ENCODE results near the gene P3H1. TPM values are rescaled to one million over a fixed set of nuclear protein-coding genes. Genes with fewer than 3 reads are reported as not detected.

Gene P3H1
- total RNA-seq, 2 donors from 2014 or later, result 21.0 to 52.1 TPM

DNA sequence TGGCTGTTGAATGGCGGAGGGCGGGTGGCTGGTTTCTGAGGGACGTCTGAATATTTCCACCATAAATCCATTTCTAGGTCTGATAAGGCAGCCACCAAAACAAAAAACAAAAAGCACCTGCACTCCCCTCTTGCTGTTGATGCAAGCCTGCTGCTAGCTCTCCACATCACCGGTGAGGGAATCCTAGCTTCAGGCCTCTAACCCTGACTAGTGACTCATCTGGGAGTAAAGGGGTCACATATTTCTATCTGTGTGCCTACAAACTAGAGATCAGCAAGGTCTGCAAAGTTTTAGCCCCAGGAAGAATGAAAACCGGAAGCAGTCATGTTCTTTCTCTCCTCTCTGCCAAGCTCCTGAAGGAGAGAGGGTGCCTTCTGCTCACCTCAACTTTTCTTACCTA, 39.8 kb upstream of the P3H1 start:
- Histone ChIP-seq H3K4me1 (replicated peaks) (no peaks in the 10 kb centered on the region), H3K36me3 (no peaks in the 10 kb centered on the region), H3K4me3 (no peak overlapping the region), H3K27me3 (replicated peaks; ENCODE audit: insufficient read depth) (no peaks in the 10 kb centered on the region), H3K27ac (no peak overlapping the region), H3K9me3 (no peaks in the 10 kb centered on the region)
- no peak for TF ChIP-seq POLR2AphosphoS5 (IDR thresholded peaks at IDR 0.05)
- no peak for TF ChIP-seq POLR2A (IDR thresholded peaks at IDR 0.05)
- TF ChIP-seq, protein P1, sequence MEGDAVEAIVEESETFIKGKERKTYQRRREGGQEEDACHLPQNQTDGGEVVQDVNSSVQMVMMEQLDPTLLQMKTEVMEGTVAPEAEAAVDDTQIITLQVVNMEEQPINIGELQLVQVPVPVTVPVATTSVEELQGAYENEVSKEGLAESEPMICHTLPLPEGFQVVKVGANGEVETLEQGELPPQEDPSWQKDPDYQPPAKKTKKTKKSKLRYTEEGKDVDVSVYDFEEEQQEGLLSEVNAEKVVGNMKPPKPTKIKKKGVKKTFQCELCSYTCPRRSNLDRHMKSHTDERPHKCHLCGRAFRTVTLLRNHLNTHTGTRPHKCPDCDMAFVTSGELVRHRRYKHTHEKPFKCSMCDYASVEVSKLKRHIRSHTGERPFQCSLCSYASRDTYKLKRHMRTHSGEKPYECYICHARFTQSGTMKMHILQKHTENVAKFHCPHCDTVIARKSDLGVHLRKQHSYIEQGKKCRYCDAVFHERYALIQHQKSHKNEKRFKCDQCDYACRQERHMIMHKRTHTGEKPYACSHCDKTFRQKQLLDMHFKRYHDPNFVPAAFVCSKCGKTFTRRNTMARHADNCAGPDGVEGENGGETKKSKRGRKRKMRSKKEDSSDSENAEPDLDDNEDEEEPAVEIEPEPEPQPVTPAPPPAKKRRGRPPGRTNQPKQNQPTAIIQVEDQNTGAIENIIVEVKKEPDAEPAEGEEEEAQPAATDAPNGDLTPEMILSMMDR (IDR thresholded peaks at IDR 0.05), result no peak
- 87% methylated on average over 5 of the region's 5 CpGs for WGBS
- no peak for DNase-seq (ENCODE audit: low spot score)
- intact Hi-C loops (cut with DNase I), result no loop called here

DNA sequence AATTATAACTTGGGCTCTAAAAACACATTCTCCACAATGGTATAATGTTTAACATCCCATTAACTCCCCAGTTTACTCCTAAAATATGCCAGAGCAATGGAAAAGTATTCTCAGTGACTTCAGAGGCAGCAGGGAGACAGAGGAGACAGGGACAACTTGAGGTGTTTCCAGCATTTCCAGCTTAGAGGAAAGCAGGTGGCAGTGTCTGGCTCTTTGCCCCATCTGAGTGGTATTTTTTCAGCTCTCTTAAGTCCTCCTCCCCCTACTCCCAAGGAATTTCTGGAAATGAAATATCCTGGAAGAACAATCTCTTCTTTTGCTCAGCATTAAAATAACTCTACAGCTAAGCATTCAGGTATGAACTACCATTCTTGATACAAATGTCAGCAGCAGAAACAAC, 39.3 kb upstream of the P3H1 start:
- DNase-seq (ENCODE audit: low spot score), result no peak
- intact Hi-C loops (cut with DNase I), result no loop called here
- H3K4me1 ChIP-seq (replicated peaks), result no peaks in the 10 kb centered on the region
- H3K36me3 ChIP-seq, result no peaks in the 10 kb centered on the region
- TF ChIP-seq, protein P1 (IDR thresholded peaks at IDR 0.05), result no peak
- TF ChIP-seq POLR2AphosphoS5 (IDR thresholded peaks at IDR 0.05) (no peak), POLR2A (IDR thresholded peaks at IDR 0.05) (no peak)
- no peaks in the 10 kb centered on the region for H3K9me3 ChIP-seq
- H3K4me3 ChIP-seq, result no peak overlapping the region
- H3K27me3 ChIP-seq (replicated peaks; ENCODE audit: insufficient read depth), result no peaks in the 10 kb centered on the region
- no peak overlapping the region for H3K27ac ChIP-seq

DNA sequence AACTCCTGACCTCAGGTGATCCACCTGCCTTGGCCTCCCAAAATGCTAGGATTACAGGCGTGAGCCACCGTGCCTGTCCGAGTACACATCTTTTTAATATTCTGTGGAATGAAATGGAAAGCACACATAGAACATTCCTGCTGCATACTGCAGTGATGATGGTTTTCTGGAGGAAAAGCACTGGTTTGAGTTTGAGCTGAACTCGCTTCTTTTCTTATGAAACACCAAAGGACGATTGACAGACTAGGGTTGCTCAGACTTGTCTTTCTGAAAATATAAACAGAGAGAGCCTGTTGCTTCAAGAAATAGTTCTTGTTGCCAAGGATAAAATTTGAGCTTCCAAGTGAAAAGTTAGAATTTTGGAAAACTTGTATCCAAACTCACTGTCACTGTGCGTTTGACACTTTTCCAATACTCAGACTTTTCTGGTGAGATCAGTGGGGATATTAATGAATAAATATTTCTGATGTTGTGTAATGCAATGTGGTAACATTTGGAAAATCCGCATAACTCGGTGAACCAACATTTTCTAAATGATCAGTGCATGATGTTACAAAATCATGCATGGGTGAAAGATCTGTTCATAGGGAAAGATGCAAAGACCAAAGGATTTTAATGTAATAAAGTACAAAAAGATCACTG, 35.1 kb upstream of the P3H1 start:
- Histone ChIP-seq H3K27ac (no peak overlapping the region), H3K36me3 (no peaks in the 10 kb centered on the region), H3K4me1 (replicated peaks) (no peaks in the 10 kb centered on the region), H3K27me3 (replicated peaks; ENCODE audit: insufficient read depth) (no peaks in the 10 kb centered on the region), H3K4me3 (no peak overlapping the region), H3K9me3 (no peaks in the 10 kb centered on the region)
- no peak for TF ChIP-seq POLR2AphosphoS5 (IDR thresholded peaks at IDR 0.05)
- TF ChIP-seq, protein P1 (IDR thresholded peaks at IDR 0.05), result no peak
- no peak for TF ChIP-seq POLR2A (IDR thresholded peaks at IDR 0.05)
- DNase-seq (ENCODE audit: low spot score), result no peak
- 65% methylated on average over 8 of the region's 8 CpGs for WGBS
- intact Hi-C loops (cut with DNase I), result no loop called here

DNA sequence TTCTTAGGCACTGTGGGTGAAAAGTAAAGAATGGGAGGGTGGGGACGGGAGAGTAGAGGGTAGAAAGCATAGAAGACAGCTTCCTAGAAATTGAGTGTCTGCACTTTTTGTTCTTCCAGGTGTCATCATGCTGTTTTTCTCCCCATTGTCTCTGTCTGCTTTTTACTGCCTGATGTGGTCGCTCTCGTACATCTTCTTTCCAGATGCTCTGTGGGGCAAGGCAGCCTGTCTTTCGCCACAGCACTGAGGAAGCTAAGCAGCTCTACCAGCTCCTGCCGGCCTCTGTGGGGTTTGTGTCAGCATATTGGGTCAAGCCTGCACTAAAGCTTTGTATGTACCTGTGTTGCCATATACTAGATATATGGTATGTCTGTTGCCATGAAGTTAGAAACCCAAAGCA, 31.2 kb upstream of the P3H1 start:
- intact Hi-C loops (cut with DNase I), result no loop called here
- TF ChIP-seq POLR2A (IDR thresholded peaks at IDR 0.05) (no peak), POLR2AphosphoS5 (IDR thresholded peaks at IDR 0.05) (no peak)
- TF ChIP-seq, protein P1 (IDR thresholded peaks at IDR 0.05), result no peak
- no peaks in the 10 kb centered on the region for H3K4me1 ChIP-seq (replicated peaks)
- no peak overlapping the region for H3K4me3 ChIP-seq
- no peaks in the 10 kb centered on the region for H3K27me3 ChIP-seq (replicated peaks; ENCODE audit: insufficient read depth)
- DNase-seq (ENCODE audit: low spot score), result no peak
- no peaks in the 10 kb centered on the region for H3K9me3 ChIP-seq
- WGBS, result 74% methylated on average over 5 of the region's 5 CpGs
- no peaks in the 10 kb centered on the region for H3K36me3 ChIP-seq
- H3K27ac ChIP-seq, result no peak overlapping the region

DNA sequence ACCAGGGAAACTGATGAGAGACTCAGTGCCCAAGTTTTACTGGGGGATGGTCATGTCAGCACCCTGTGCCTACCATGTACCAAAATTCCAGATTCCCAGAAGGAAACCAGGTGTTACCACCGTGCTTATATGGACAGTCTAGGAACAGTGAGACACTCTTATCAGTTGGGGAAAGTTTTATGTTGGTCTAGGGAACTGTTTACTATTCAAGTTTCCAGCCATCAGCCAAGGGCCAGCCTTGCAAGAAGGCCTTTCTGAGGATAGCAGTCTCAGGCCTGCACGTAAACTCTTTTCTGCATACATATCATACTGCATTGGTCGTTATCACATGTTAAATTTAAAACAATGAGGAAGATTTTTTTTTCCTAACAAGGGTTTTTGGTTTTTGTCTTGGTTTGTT, 30.6 kb upstream of the P3H1 start:
- DNase-seq (ENCODE audit: low spot score), result no peak
- H3K4me3 ChIP-seq, result no peak overlapping the region

More for the DNA sequence above, 30.6 kb upstream of the P3H1 start:
- H3K27me3 ChIP-seq (replicated peaks; ENCODE audit: insufficient read depth), result no peaks in the 10 kb centered on the region
- H3K27ac ChIP-seq, result no peak overlapping the region
- intact Hi-C loops (cut with DNase I), result no loop called here
- H3K36me3 ChIP-seq, result no peaks in the 10 kb centered on the region
- no peaks in the 10 kb centered on the region for H3K9me3 ChIP-seq
- TF ChIP-seq POLR2A (IDR thresholded peaks at IDR 0.05) (no peak), POLR2AphosphoS5 (IDR thresholded peaks at IDR 0.05) (no peak)
- TF ChIP-seq, protein P1 (IDR thresholded peaks at IDR 0.05), result no peak
- 63% methylated on average over 3 of the region's 3 CpGs for WGBS
- no peaks in the 10 kb centered on the region for H3K4me1 ChIP-seq (replicated peaks)

Measured in prostate gland (tissue), 2 donors.